NCI-H524 (cell line): ENCODE measurements around the gene SLC6A12.
"Not testable (repeated sequence)": the region's sequence is repeated elsewhere in the genome, so short reads cannot be mapped to it uniquely, and the experiment has no call there.

Experiments
- DNase-seq, 2 experiments: peaks; one replicate each; lab custom pipeline; 2025; lab: John Stamatoyannopoulos, UW

Gene SLC6A12

GRCh38 chr12:214003-214741 is at the start of gene SLC6A12:
SLC6A12 (minus strand) TSS chr12:214157; CDS start chr12:209986, 4,171 bp downstream.
- no peak for DNase-seq

- DNase-seq = no peak
Measured at GRCh38 chr12:263574-263973, 49.6 kb upstream of the SLC6A12 start.

GRCh38 chr12:262817-263216 is 48.9 kb upstream of the SLC6A12 start, which contains the start of gene SLC6A13:
SLC6A13 (minus strand) TSS chr12:262836; CDS start chr12:260052, 2,784 bp downstream.
- no peak for DNase-seq

- DNase-seq = no peak
Measured at GRCh38 chr12:262113-262512, 48.2 kb upstream of the SLC6A12 start.

- no peak for DNase-seq
Measured at GRCh38 chr12:257521-258321, 43.8 kb upstream of the SLC6A12 start.

- no peak for DNase-seq
Measured at GRCh38 chr12:256958-257357, 43.0 kb upstream of the SLC6A12 start.

GRCh38 chr12:256225-256624 is 42.3 kb upstream of the SLC6A12 start:
- DNase-seq = no peak

- DNase-seq = no peak
Measured at GRCh38 chr12:254912-255311, 41.0 kb upstream of the SLC6A12 start.

GRCh38 chr12:254039-254438 is 40.1 kb upstream of the SLC6A12 start:
- no peak for DNase-seq

- no peak for DNase-seq
Measured at GRCh38 chr12:253116-253831, 39.3 kb upstream of the SLC6A12 start.

- no peak for DNase-seq
Measured at GRCh38 chr12:252636-253035, 38.7 kb upstream of the SLC6A12 start.

- no peak for DNase-seq
Measured at GRCh38 chr12:247271-247670, 33.3 kb upstream of the SLC6A12 start.

GRCh38 chr12:243381-243780 is 29.4 kb upstream of the SLC6A12 start:
- no peak for DNase-seq

- no peak for DNase-seq
Measured at GRCh38 chr12:242496-242895, 28.5 kb upstream of the SLC6A12 start.

- DNase-seq = no peak
Measured at GRCh38 chr12:241266-241665, 27.3 kb upstream of the SLC6A12 start.

- DNase-seq = no peak
Measured at GRCh38 chr12:240566-240965, 26.6 kb upstream of the SLC6A12 start.

GRCh38 chr12:238736-239398 is 24.9 kb upstream of the SLC6A12 start:
- DNase-seq = no peak

GRCh38 chr12:238116-238515 is 24.2 kb upstream of the SLC6A12 start:
- no peak for DNase-seq

- DNase-seq = no peak
Measured at GRCh38 chr12:237026-237815, 23.3 kb upstream of the SLC6A12 start.

GRCh38 chr12:236445-236844 is 22.5 kb upstream of the SLC6A12 start:
- DNase-seq = no peak

GRCh38 chr12:235967-236366 is 22.0 kb upstream of the SLC6A12 start:
- not testable (repeated sequence) for DNase-seq
